Erythroblast (primary cell): ENCODE results near the gene IGFBP5.

Experiments
- GATA1 ChIP-seq: IDR thresholded peaks from 2 replicates; pipeline ENCODE4 v1.6.1; 2011; ENCODE audit warnings: low read depth, mild to moderate bottlenecking, control low read depth, low read length, moderate library complexity
- POLR2A ChIP-seq: IDR thresholded peaks from 2 replicates; pipeline ENCODE4 v1.6.1; 2011; ENCODE audit warnings: mild to moderate bottlenecking, low read length

- TF ChIP-seq POLR2A (no peak), GATA1 (no peak)
These were observed 42.8 kb downstream of the IGFBP5 start for GRCh38 chr2:216652566-216652965.
